HG02678 (cell line): Measurements from ENCODE around the gene SLC25A33.
"Not testable (repeated sequence)": the region's sequence is repeated elsewhere in the genome, so short reads cannot be mapped to it uniquely, and the experiment has no call there.

Experiments used
- ATAC-seq: cut with Tn5 transposase; IDR thresholded peaks from one replicate; pipeline ENCODE4 v1.9.1; 2021; ENCODE audit warnings: mild to moderate bottlenecking, moderate library complexity; ENCODE audit not compliant: unreplicated experiment

Gene SLC25A33

DNA sequence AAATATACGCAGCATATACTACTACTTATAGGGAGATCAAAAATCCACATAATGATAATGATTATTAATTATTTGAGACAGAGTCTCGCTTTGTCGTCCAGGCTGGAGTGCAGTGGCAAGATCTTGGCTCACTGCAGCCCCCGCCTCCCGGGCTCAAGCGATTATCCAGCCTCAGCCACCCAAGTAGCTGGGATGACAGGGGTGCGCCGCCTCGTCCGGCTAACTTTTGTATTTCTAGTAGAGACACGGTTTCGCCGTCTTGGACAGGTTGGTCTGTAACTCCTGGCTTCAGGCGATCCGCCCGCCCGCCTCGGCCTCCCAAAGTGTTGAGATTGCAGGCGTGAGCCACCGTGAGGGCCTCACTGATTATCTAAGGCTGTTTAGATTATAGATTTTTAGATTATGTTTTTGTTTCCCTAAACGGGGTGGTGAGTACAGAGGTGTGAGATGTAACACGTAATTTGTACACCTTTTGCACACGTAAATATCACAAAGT lies 548 bp upstream of the SLC25A33 start:
- no peak for ATAC-seq

DNA sequence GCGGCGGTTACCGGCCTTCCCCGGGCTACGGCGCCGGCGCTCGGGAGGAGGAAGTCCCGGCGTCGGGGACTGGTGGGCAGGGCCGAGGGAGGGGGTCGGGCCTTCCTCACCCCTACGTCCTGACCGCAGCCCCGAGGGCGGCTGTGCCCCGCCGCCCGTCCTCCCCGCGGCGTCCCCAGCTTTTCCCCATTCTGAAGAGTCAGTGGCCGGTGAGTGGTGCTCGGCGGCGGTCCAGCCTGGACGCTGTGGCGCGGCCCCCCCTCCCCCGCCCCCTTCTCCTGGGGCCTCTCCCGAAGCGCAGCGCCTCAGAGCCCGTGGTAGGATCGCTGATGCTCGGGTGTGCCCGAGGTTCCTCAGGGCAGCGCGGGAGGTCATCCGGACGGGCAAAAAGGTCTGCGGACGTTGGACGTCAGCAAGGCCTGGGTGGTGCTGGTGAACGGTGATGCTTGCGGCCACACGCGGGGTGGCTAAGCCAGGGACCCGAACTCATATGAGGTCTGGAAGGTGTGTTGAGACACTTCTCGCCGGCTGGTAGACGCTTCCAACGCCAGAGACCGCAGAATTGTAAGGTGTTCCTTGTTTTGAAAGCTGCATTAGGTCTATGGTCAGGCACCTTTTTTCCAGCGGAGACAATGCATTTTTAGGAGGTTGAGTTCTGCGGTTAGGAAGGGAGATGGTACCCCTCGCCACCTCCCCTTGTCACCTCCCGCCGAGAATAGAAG lies 725 bp downstream of the SLC25A33 start:
- ATAC-seq: peak; percentile 39

- ATAC-seq: no peak
Observed at GRCh38 chr1:9542430-9542829, 3.2 kb downstream of the SLC25A33 start.

DNA sequence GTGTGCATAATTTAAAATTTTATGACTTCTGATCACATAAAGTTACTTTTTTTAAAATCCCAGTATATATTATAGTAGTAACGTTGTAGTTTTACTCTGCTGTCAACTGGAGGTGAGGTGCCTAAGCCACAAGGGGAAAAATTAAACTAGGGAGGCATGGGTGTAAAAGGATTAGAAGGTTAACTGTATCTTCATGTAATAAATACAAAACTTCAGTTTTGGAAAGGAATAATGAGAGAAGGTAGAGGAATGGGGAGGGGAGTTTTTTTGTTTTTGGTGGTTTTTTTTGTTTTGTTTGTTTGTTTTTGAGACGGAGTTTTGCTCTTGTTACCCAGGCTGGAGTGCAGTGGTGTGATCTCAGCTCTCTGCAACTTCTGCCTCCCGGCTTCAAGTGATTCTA lies 5.7 kb downstream of the SLC25A33 start:
- ATAC-seq: no peak

- ATAC-seq: no peak
Observed at GRCh38 chr1:9549955-9550546, 10.8 kb downstream of the SLC25A33 start.

DNA sequence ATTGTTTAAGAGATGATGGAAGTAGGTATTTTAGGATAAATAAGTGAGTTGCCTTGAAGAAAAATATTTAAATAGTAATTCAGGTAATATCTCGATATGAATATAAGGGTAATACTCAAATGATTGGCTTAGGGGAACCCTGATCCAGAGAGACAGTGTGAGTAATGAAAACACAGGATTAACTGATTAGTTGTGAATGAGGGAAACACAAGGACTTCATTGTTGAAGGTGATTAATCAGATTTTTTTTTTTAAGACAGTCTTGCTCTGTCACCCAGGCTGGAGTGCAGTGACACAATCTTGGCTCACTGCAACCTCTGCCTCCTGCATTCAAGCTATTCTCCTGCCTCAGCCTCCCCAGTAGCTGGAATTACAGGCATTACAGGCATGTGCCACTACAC lies 12.7 kb downstream of the SLC25A33 start:
- ATAC-seq: no peak

DNA sequence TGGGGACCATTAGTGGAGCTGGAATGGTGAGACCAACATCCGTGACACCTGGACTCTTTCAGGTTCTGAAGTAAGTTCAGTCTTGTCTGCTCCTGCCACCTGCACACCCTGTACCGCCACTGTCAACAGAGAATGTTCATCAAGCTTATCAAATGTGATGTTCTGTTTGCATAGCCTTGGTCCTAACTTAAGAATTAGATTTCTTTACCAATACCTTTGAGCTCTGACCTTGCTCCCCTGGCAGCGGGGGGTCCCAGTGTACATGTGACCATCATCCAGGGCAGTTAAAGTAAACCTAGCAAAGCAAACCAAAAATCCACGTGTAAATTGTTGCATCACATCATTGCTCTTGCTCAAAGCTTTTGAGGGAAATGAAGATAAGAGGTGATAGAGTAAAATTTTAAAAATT lies 14.5 kb downstream of the SLC25A33 start:
- ATAC-seq: no peak

- ATAC-seq: no peak
Observed at GRCh38 chr1:9555942-9556341, 16.7 kb downstream of the SLC25A33 start.

DNA sequence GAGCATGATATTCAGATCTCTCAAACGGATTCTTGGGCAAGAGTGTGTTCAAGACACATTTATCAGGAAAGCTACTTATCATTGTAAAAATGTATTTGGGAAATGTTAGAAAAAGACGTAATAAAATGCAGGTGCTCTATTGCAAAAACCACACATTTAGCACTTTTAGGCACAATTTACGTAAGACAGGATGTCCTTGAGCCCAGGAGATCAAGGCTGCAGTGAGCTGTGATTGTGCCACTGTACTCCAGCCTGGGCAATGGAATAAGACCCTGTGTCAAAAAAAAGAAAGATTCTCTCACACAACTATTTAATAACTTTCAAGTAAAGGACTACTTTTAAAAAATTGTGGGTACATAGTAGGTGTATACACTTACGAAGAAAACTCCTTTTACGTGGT lies 18.4 kb downstream of the SLC25A33 start:
- ATAC-seq: no peak

DNA sequence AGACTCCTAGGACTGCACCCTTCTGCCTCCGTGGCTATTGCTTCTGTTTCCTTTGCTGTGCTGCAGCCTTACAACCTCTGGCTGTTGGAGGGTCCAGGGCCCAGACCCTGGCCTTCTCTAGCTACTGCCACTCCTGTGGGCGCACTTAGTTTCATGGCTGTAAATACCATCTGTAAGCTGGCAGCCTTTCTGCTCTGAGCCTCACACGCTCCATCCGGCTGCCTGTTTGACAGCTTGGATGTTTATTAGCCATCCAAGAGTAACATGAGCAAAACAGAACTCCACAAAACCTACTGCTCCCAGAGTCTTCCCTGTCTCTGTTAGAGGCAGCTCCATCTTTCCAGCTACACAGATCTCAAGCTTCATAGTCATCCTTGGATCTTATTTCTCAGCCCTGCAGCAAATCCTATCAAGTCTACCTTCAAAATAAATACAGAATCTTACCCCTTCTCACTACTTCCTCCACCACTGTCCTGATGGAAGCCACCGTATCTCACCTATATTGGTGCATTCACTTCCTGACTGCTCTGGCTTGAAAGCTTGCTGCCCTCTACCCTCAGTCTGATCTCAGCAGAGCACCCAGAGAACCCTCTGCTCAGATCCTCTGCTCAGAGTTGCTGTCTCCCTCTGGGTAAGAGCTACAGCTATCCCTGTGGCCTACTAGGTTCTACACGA lies 19.1 kb downstream of the SLC25A33 start:
- ATAC-seq: no peak

GRCh38 chr1:9558946-9559545 lies 19.8 kb downstream of the SLC25A33 start:
- ATAC-seq: no peak

DNA sequence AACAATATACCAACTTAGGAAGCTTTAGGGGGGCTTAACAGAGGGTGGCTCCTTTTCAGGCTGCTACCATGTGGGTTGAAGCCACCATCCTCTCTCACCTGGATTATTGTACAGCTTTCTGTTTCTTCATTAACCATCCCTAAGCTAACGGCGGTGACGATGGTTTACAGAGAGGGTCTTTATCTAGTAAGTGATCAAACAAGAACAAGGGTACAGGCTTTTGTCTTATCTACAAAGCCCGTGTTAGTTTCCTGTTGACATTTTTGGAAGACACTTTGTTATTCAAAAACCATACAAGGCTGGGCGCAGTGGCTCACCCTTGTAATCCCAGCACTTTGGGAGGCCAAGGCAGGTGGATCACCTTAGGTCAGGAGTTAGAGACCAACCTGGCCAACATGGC lies 20.4 kb downstream of the SLC25A33 start:
- ATAC-seq: no peak

GRCh38 chr1:9560090-9560489 lies 20.8 kb downstream of the SLC25A33 start:
- not testable (repeated sequence) for ATAC-seq

GRCh38 chr1:9561429-9561828 lies 22.2 kb downstream of the SLC25A33 start:
- no peak for ATAC-seq

DNA sequence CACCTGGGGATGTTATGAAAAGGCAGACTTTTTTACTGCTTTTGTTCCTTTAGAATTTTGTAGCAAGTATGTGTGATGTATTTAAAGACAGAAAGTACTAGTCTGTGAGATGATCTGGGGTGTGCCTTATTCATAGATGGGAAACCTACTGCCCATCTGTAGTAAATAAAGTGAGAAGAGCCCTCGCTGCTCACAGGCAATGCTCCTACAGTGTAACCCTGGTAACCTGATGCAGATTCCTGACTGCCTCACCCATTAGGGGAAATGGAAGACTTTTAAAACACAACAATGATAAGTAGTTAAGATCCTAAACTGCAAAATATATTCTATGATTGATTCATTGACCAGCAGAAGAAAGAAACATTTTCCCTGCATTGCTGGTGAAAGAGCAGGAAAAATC lies 30.0 kb downstream of the SLC25A33 start:
- no peak for ATAC-seq

DNA sequence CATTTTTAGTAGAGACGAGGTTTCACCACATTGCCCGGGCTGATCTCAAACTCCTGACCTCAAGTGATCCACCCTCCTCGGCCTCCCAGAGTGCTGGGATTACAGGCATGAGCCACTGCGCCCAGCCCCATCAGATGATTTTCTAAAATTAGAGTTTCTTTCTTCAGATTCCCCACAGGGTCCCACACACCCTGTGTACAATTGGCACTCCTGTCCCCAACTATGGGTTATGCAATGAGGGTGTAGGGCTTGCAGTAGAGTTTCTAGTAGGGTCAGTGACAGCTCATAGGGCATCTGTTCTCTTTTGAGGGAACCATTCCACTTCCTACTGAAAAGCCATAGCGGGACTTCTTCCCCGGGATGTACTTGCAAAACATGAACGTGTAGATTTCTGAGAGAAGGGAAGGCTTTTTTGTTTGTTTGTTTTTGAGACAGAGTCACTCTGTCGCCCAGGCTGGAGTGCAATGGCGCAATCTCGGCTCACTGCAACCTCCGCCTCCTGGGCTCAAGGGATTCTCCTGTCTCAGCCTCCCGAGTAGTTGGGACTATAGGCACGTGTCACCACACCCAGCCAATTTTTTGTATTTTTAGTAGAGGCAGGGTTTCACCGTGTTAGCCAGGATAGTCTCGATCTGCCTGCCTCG lies 31.7 kb downstream of the SLC25A33 start:
- not testable (repeated sequence) for ATAC-seq

- no peak for ATAC-seq
Observed at GRCh38 chr1:9573723-9574122, 34.5 kb downstream of the SLC25A33 start.

- no peak for ATAC-seq
Observed at GRCh38 chr1:9575486-9575885, 36.2 kb downstream of the SLC25A33 start.

DNA sequence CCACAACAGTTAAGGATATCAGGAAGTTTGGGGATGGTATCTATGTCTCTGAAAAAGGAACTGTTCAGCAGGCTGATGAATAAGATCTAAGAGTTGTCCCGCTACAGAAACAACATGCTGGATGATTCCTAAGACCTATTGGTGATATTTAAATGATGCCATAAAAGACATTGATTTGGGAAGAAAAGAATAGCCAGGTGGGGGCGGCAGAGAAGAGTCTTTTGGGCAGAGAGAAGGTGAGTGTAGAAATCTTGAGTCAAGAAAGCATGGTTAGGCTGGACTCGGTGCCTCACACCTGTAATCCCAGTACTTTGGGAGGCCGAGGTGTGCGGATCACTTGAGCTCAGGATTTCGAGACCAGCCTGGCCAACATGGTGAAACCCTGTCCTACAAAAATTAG lies 37.6 kb downstream of the SLC25A33 start:
- no peak for ATAC-seq

- no peak for ATAC-seq
Observed at GRCh38 chr1:9577423-9577822, 38.2 kb downstream of the SLC25A33 start.

DNA sequence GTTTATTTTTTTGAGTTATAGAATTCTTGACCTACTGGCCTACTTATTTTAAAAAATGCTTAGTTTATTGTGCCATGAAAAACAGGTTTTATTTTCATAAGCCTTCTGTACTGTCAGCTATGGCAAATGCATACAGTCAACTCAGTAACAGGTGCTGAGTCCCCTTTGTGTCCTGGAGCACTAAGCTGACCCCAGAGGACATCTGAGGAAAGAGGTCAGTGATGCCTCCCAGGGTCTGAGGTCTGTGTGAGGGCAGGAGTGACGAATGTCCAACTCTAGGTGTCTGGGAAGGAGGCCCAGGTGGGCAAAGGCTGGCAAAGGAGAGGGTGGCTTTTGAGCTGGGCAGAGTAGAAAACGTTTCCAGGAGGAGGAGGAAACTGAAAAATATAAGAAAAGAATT lies 41.7 kb downstream of the SLC25A33 start:
- ATAC-seq: no peak
